Suprapubic skin (tissue), 4 donors: Measurements from ENCODE around the gene PAK5.

ENCODE experiments used
- EP300 ChIP-seq: sonication (generic); formaldehyde crosslinking; IDR thresholded peaks from one replicate; pipeline ENCODE4 v1.6.1; 2017; ENCODE audit warnings: antibody characterized with exemption
- POLR2AphosphoS5 ChIP-seq, 3 donors: sonication (generic); formaldehyde crosslinking; IDR thresholded peaks; one replicate each; pipeline ENCODE4 v1.6.1; 2017; ENCODE audit warnings: antibody characterized with exemption in 3 of 3
- TF ChIP-seq, protein P1 (sequence below), 2 donors: fragments of 200-600 bp in 1 of 2; fragments of 450-650 bp in 1 of 2; sonication (generic) in 1 of 2; IDR thresholded peaks; one replicate each; pipeline ENCODE4 v1.5.1; 2016 to 2019; ENCODE audit warnings: antibody characterized with exemption in 2 of 2, mild to moderate bottlenecking in 1 of 2, moderate library complexity in 1 of 2

DNA sequence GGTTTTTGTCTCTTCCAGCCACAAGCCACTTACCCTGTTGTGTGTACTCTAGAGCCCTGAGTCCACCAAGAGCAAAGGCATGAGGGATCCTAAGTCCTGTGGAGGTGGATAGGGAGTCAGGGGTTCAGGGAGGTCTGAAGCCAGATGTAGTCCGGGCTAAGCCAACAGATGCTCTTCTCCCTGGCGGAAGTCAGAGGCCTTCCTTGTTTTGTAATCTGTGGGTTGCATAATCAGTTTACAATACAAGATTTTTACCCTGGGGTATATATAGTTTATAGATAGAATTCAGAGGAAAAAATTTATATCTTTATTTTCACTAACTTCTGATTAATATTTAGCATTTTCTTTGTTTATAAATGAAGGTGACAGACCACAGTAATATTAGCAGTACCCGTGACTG lies 315.2 kb downstream of the PAK5 start:
- no peak for TF ChIP-seq EP300
- TF ChIP-seq, protein P1, sequence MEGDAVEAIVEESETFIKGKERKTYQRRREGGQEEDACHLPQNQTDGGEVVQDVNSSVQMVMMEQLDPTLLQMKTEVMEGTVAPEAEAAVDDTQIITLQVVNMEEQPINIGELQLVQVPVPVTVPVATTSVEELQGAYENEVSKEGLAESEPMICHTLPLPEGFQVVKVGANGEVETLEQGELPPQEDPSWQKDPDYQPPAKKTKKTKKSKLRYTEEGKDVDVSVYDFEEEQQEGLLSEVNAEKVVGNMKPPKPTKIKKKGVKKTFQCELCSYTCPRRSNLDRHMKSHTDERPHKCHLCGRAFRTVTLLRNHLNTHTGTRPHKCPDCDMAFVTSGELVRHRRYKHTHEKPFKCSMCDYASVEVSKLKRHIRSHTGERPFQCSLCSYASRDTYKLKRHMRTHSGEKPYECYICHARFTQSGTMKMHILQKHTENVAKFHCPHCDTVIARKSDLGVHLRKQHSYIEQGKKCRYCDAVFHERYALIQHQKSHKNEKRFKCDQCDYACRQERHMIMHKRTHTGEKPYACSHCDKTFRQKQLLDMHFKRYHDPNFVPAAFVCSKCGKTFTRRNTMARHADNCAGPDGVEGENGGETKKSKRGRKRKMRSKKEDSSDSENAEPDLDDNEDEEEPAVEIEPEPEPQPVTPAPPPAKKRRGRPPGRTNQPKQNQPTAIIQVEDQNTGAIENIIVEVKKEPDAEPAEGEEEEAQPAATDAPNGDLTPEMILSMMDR (IDR thresholded peaks at IDR 0.05) = no peak
- TF ChIP-seq POLR2AphosphoS5 (IDR thresholded peaks at IDR 0.05) = no peak
